Tibial nerve (tissue), 4 donors: ENCODE measurements around the gene PTPRE. TPM values are rescaled to one million over a fixed set of nuclear protein-coding genes. Genes with fewer than 3 reads are reported as not detected.
A peak's percentile ranks its signal among the peaks of the same experiment; 100 is the strongest.

Experiments
- DNase-seq, 2 donors: peaks; one replicate each; pipeline ENCODE4 v3.0.0-alpha.2; 2019; ENCODE audit warnings: low spot score in 2 of 2
- H3K27ac ChIP-seq, 4 donors: fragments of 200-600 bp; sonication (generic) in 3 of 4; one replicate each; pipeline ENCODE4 v1.5.1; 2017 to 2019; ENCODE audit warnings: mild to moderate bottlenecking in 1 of 4
- H3K27me3 ChIP-seq, 2 donors: fragments of 200-600 bp; sonication (generic) in 1 of 2; one replicate each; pipeline versions ENCODE4 v1.5.1 to v1.6.0; 2017 to 2019
- H3K36me3 ChIP-seq, 3 donors: fragments of 200-600 bp; sonication (generic); one replicate each; pipeline ENCODE4 v1.5.1; 2018 to 2019
- H3K4me1 ChIP-seq, 4 donors: fragments of 200-600 bp; sonication (generic) in 3 of 4; one replicate each; pipeline ENCODE4 v1.5.1; 2017 to 2019
- H3K4me3 ChIP-seq, 4 donors: fragments of 200-600 bp; sonication (generic) in 3 of 4; one replicate each; pipeline ENCODE4 v1.5.1; 2017 to 2019; ENCODE audit warnings: mild to moderate bottlenecking in 1 of 4, moderate library complexity in 1 of 4
- H3K9me3 ChIP-seq, 4 donors: fragments of 200-600 bp; sonication (generic) in 3 of 4; one replicate each; pipeline ENCODE4 v1.5.1; 2017 to 2019
- EP300 ChIP-seq, 2 donors: sonication (generic); formaldehyde crosslinking; IDR thresholded peaks; one replicate each; pipeline ENCODE4 v1.6.1; 2017; ENCODE audit warnings: antibody characterized with exemption in 2 of 2, mild to moderate bottlenecking in 1 of 2
- POLR2A ChIP-seq, 2 donors: fragments of 450-650 bp; IDR thresholded peaks; one replicate each; pipeline ENCODE4 v1.6.1; 2017; ENCODE audit warnings: antibody characterized with exemption in 2 of 2, mild to moderate bottlenecking in 2 of 2, moderate library complexity in 2 of 2
- WGBS, 2 donors: methylation state at CpG; one replicate each; pipeline ENCODE4 v1.1.5; 2018; 5-methylcytosine and 5-hydroxymethylcytosine counted together
- total RNA-seq, 4 donors: library from RNA; depleted of rRNA; stranded (reverse); fragments of >200 nt; gene quantifications; one replicate each; pipeline ENCODE4 v1.1.0, GENCODE V29; 2016
- TF ChIP-seq, protein P1 (sequence below), 5 experiments: fragments of 200-600 bp in 3 of 5; fragments of 450-650 bp in 2 of 5; sonication (generic) in 3 of 5; IDR thresholded peaks; one replicate each; pipeline ENCODE4 v1.5.1; 2016 to 2019; ENCODE audit warnings: antibody characterized with exemption in 5 of 5, mild to moderate bottlenecking in 3 of 5, moderate library complexity in 2 of 5

PTPRE gene
- total RNA-seq, 4 donors from 2014 or later, result 19.0 to 38.1 (median 25.8) TPM

DNA sequence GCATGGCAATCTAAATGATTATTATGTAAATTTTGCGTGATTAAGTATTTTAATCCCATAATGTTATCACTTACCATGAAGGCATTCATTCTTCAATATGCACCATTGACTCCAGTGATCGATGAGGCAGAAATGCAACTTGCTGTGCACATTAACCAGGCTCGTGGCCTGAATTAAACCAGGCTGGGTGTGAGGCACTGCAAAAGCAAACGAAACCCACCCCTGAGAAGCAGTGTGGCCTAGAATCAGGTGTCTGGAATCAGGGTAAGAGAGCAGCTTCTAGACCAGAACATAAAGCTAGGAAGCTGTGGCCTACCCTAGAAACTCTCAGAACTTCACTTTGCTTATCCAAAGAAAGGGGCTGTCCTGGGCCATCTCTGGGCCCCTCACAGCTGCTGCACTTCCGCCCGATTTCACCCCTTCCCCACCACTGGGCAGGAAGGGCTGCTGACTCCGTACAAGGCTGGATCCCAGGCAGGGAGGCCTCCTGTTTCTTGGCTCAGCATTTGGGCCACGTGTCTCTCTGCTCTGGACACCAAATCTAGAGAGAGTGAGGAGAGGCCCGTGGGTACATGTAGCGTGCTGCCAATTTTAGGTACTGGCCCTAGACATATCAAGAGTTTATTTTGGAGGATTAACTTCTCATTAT is 4.4 kb downstream of the PTPRE start:
- no peaks in the 10 kb centered on the region for H3K36me3 ChIP-seq
- TF ChIP-seq, protein P1, sequence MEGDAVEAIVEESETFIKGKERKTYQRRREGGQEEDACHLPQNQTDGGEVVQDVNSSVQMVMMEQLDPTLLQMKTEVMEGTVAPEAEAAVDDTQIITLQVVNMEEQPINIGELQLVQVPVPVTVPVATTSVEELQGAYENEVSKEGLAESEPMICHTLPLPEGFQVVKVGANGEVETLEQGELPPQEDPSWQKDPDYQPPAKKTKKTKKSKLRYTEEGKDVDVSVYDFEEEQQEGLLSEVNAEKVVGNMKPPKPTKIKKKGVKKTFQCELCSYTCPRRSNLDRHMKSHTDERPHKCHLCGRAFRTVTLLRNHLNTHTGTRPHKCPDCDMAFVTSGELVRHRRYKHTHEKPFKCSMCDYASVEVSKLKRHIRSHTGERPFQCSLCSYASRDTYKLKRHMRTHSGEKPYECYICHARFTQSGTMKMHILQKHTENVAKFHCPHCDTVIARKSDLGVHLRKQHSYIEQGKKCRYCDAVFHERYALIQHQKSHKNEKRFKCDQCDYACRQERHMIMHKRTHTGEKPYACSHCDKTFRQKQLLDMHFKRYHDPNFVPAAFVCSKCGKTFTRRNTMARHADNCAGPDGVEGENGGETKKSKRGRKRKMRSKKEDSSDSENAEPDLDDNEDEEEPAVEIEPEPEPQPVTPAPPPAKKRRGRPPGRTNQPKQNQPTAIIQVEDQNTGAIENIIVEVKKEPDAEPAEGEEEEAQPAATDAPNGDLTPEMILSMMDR (IDR thresholded peaks at IDR 0.05), result no peak
- TF ChIP-seq EP300 (IDR thresholded peaks at IDR 0.05) (no peak), POLR2A (IDR thresholded peaks at IDR 0.05) (no peak)
- H3K4me1 ChIP-seq, result peaks cover 0 to 37% (median 11%) of the 10 kb centered on the region in 4 donors
- no peaks in the 10 kb centered on the region for H3K27me3 ChIP-seq
- H3K9me3 ChIP-seq, result no peaks in the 10 kb centered on the region
- H3K27ac ChIP-seq, result peak overlapping the region in 2 of 4 donors; percentile 5 to 34
- WGBS, 2 donors, result 76% methylated on average over 10 of the region's 10 CpGs
- no peak overlapping the region for H3K4me3 ChIP-seq
- no peak for DNase-seq

DNA sequence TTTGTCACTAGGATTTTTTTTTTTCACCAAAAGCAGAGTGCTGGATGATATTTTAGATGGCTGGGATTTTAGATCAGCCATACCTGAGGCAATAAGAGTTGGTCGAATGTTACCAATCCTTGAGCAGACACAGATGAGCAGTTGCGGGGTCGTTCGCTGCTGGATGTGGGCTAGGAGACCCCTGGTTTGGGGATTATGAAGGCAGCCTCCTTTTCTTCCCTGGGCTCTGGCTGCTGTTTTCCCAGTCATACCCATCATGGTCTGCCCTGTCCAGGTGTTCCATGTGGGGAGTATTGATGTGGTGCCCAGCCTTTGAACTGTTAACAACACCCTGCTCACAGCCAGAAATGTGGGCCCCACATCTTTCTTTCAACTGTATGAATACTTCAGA is 5.0 kb downstream of the PTPRE start:
- Histone ChIP-seq H3K4me3 (no peak overlapping the region), H3K27ac (no peak overlapping the region), H3K36me3 (no peaks in the 10 kb centered on the region), H3K4me1 (peaks cover 0 to 37% (median 11%) of the 10 kb centered on the region in 4 donors), H3K9me3 (no peaks in the 10 kb centered on the region), H3K27me3 (no peaks in the 10 kb centered on the region)
- WGBS, 2 donors, result 85 to 87% methylated on average over 4 of the region's 4 CpGs
- DNase-seq, result no peak
- TF ChIP-seq, protein P1 (IDR thresholded peaks at IDR 0.05), result no peak
- TF ChIP-seq POLR2A (IDR thresholded peaks at IDR 0.05), result no peak
- no peak for TF ChIP-seq EP300 (IDR thresholded peaks at IDR 0.05)

DNA sequence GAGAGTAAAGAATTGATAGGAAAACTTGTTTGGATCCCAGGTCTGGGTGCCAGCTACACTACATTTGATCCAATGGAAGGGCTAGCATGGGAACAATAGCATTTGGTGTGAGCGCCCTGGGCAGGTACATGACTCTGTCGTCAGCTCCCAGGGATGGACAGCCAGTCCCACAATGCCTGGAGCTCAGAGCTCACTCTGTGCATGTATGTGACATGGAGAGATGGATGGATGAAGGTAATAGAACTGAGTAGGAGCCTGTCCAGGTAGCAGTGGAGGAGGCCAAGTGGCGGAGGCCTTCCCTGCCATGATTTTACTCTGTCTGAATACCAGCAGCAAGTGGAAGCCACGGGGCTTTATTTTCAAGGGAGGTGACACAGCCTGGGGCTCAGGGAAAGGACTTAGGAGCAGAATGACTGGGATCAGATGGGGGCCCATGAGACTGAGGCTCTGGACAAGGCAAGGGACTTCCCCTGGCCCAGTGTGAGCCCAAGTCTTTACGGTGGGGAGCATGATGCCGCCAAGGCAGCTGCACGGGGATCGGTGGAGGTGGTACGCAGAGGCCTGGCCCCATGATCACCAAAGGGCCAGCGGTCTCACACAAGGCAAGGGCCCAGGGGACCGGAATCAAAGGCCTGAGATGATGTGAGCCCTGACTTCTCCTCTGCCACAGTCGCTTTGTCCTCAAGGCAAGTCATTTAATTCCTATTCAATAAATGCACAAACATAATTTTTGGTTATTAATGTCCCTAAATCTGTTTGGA is 5.9 kb downstream of the PTPRE start:
- H3K36me3 ChIP-seq, result no peaks in the 10 kb centered on the region
- H3K27ac ChIP-seq, result peak overlapping the region in 1 of 4 donors; percentile 35
- TF ChIP-seq, protein P1 (IDR thresholded peaks at IDR 0.05), result no peak
- TF ChIP-seq EP300 (IDR thresholded peaks at IDR 0.05), result no peak
- no peak for TF ChIP-seq POLR2A (IDR thresholded peaks at IDR 0.05)
- H3K4me1 ChIP-seq, result peaks cover 0 to 30% (median 9%) of the 10 kb centered on the region in 4 donors
- H3K27me3 ChIP-seq, result no peaks in the 10 kb centered on the region
- no peak overlapping the region for H3K4me3 ChIP-seq
- no peak for DNase-seq
- whole genome bisulfite sequencing, 2 donors, result 92 to 93% methylated on average over 12 of the region's 12 CpGs
- H3K9me3 ChIP-seq, result no peaks in the 10 kb centered on the region

DNA sequence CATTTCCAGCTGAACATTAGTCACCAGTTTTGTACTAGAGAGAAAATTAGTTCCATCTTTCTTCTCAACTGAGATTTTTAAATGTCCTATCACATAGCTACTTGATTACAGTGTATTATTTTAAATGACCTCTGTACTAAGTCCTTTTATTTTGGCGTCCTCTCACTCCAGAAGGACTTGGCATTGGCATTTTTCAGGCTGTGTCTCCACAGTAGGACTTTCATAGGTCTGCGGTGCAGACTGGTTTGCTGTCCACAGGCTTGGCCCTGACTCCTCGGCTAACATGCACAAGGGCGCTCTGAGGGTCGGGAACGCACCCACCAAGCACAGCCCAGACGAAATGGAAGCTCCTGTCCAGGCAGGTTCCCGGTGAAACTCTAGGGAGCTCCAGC is 6.5 kb downstream of the PTPRE start:
- Histone ChIP-seq H3K36me3 (no peaks in the 10 kb centered on the region), H3K27me3 (no peaks in the 10 kb centered on the region), H3K27ac (no peak overlapping the region), H3K9me3 (no peaks in the 10 kb centered on the region), H3K4me3 (no peak overlapping the region), H3K4me1 (peaks cover 0 to 24% (median 7%) of the 10 kb centered on the region in 4 donors)
- TF ChIP-seq, protein P1 (IDR thresholded peaks at IDR 0.05), result no peak
- TF ChIP-seq EP300 (IDR thresholded peaks at IDR 0.05) (no peak), POLR2A (IDR thresholded peaks at IDR 0.05) (no peak)
- no peak for DNase-seq
- 85 to 86% methylated on average over 5 to 8 of the region's 8 CpGs for WGBS, 2 donors

DNA sequence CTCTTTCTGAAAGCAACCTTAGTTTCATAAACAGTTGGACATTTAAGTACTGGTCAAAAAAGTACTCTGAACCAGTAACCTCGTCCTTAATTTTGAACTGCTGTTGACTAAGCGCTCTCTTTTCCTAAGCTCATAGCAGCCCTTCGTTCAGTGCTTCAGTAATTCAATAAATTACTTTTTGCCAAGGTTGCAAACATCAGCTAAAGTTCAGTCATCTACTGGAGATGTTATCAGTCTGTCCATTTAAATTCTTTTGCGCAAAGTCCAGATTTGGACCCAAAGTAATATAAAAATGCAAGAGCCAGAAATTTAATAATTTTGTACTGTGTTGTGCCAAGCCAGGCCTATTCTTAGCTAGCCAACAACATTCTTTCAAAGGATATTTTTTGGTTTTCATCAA is 8.4 kb downstream of the PTPRE start:
- H3K36me3 ChIP-seq, result no peaks in the 10 kb centered on the region
- 70 to 75% methylated on average over 4 of the region's 4 CpGs for WGBS, 2 donors
- no peak for DNase-seq
- H3K27me3 ChIP-seq, result no peaks in the 10 kb centered on the region
- H3K4me1 ChIP-seq, result peaks cover 0 to 30% (median 6%) of the 10 kb centered on the region in 4 donors
- H3K9me3 ChIP-seq, result no peaks in the 10 kb centered on the region
- TF ChIP-seq, protein P1 (IDR thresholded peaks at IDR 0.05), result no peak
- TF ChIP-seq POLR2A (IDR thresholded peaks at IDR 0.05), result no peak
- TF ChIP-seq EP300 (IDR thresholded peaks at IDR 0.05), result no peak
- H3K27ac ChIP-seq, result no peak overlapping the region
- no peak overlapping the region for H3K4me3 ChIP-seq
